C4-2B (cell line): ENCODE data around the gene CERCAM.

Source experiments
- ZFX ChIP-seq: fragments of 450-650 bp; IDR thresholded peaks from 2 replicates; pipeline ENCODE4 v1.6.1; 2017
- TF ChIP-seq, protein P1 (sequence below): fragments of 450-650 bp; conservative IDR thresholded peaks from 2 replicates; pipeline ENCODE4 v1.5.1; 2017; ENCODE audit warnings: mild to moderate bottlenecking

DNA sequence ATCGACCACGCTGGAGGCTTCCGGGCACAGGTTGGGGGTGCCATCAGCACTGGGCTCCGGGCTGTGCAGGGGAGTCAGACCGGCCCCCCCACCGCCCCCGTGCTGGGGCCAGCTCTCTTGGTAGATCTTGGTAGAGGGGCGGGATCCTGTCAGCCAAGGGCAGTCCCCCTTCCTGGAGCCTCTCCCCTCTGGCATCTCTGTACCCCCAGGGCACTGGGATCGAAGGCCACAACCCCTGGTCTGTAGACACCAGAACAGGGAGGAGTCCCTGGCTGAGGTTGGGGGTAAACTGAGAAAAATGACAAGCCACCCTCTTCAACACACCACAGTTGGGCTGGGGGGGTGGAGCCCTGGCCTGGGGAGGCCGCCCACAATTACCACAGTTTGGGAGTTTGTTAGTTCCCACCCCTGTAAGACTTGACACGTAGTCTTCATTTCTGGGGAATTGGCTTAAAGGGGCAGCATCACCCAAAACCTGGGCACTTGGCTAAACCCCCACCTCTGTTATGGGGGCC is 882 bp downstream of the CERCAM start:
- TF ChIP-seq, protein P1, sequence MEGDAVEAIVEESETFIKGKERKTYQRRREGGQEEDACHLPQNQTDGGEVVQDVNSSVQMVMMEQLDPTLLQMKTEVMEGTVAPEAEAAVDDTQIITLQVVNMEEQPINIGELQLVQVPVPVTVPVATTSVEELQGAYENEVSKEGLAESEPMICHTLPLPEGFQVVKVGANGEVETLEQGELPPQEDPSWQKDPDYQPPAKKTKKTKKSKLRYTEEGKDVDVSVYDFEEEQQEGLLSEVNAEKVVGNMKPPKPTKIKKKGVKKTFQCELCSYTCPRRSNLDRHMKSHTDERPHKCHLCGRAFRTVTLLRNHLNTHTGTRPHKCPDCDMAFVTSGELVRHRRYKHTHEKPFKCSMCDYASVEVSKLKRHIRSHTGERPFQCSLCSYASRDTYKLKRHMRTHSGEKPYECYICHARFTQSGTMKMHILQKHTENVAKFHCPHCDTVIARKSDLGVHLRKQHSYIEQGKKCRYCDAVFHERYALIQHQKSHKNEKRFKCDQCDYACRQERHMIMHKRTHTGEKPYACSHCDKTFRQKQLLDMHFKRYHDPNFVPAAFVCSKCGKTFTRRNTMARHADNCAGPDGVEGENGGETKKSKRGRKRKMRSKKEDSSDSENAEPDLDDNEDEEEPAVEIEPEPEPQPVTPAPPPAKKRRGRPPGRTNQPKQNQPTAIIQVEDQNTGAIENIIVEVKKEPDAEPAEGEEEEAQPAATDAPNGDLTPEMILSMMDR: no peak
- TF ChIP-seq ZFX: no peak
